Ishikawa (cell line): Measurements from ENCODE around the gene SLC25A41.

ENCODE experiments used
- CEBPB ChIP-seq: IDR thresholded peaks from 2 replicates; pipeline ENCODE4 v1.6.1; 2012
- CREB1 ChIP-seq: IDR thresholded peaks from 2 replicates; pipeline ENCODE4 v1.6.1; 2012; ENCODE audit warnings: low read depth
- EGR1 ChIP-seq: IDR thresholded peaks from 2 replicates; pipeline ENCODE4 v1.6.1; 2012
- EP300 ChIP-seq: IDR thresholded peaks from 2 replicates; pipeline ENCODE4 v1.6.1; 2012; ENCODE audit warnings: borderline replicate concordance
- FOXM1 ChIP-seq: IDR thresholded peaks from 2 replicates; pipeline ENCODE4 v1.6.1; 2012; ENCODE audit warnings: low read depth, borderline replicate concordance
- NFIC ChIP-seq: IDR thresholded peaks from 2 replicates; pipeline ENCODE4 v1.6.1; 2012
- RAD21 ChIP-seq: IDR thresholded peaks from 2 replicates; pipeline ENCODE4 v1.6.1; 2012; ENCODE audit warnings: low read depth
- TAF1 ChIP-seq: IDR thresholded peaks from 2 replicates; pipeline ENCODE4 v1.6.1; 2012; ENCODE audit warnings: low read depth, mild to moderate bottlenecking
- TCF12 ChIP-seq: IDR thresholded peaks from 2 replicates; pipeline ENCODE4 v1.6.1; 2012; ENCODE audit warnings: low read depth
- TEAD4 ChIP-seq: IDR thresholded peaks from 2 replicates; pipeline ENCODE4 v1.6.1; 2012
- YY1 ChIP-seq: IDR thresholded peaks from 2 replicates; pipeline ENCODE4 v1.6.1; 2012; ENCODE audit warnings: low read depth
- ZBTB7A ChIP-seq: IDR thresholded peaks from 2 replicates; pipeline ENCODE4 v1.6.1; 2012; ENCODE audit warnings: low read depth
- TF ChIP-seq, protein P1 (sequence below): IDR thresholded peaks from 2 replicates; pipeline ENCODE4 v1.6.1; 2012
- TF ChIP-seq, protein P2 (sequence below): IDR thresholded peaks from 2 replicates; pipeline ENCODE4 v1.6.1; 2012; ENCODE audit warnings: low read depth, mild to moderate bottlenecking
- TF ChIP-seq, protein P3 (sequence below): IDR thresholded peaks from 2 replicates; pipeline ENCODE4 v1.6.1; 2012

The SLC25A41 gene

DNA sequence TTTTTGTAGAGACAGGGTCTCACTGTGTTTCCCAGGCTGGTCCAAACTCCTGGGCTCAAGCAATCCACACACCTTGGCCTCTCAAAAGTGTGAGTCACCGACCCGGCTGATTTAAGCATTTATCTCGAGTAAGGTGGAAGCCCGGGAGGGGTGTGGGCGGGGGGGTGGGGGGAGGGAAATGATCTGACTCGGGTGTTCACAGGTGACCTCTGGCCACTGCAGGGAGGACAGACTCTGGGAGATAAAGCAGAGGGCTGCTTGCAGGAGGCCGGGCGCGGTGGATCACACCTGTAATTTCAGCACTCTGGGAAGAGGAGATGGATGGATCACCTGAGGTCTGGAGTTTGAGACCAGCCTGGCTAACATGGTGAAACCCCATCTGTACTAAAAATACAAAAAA, 40.1 kb upstream of the SLC25A41 start:
- TF ChIP-seq YY1 (no peak), CEBPB (no peak)

DNA sequence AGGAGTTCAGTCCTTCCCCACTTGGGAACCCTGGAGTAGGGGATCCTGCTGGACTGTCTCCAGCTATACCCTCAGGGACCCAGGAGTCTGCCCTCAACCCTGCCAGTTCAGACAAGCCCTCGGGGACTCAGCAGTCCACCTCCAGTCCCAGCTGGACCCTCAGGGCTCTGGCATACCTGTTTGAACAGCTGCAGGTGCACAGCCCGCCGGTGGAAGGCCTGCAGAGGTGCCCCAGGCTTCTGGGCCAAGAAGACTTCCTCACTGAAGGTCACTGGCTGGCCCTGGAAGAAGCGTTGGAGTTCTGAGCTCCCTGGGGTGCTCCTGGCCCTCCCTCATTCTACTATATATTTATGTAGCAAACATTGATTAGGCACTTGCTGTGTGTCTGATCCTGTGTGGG, 39.1 kb upstream of the SLC25A41 start:
- no peak for TF ChIP-seq TAF1
- no peak for TF ChIP-seq NFIC

DNA sequence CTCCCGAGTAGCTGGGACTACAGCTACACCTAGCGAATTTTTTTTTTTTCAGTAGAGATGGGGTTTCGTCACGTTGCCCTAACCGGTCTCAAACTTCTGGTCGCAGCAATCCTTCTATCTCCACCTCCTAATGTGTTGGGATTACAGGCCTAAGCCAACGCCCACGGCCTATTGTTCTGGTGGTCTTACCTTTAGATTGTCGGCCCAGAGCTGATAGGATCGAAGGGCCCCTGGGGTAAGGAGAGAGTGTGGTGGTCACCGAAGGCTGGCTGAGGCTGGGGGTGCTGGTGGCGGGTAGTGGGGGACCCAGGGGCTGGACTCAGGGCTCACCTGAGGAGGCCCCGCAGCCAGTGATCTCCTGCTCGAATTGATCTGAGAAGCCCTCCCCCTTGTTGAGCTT, 37.5 kb upstream of the SLC25A41 start:
- TF ChIP-seq NFIC (no peak), CEBPB (no peak), ZBTB7A (no peak), EGR1 (no peak), TAF1 (no peak), FOXM1 (no peak), EP300 (no peak), TCF12 (no peak), RAD21 (no peak), CREB1 (no peak)
- TF ChIP-seq, protein P1, sequence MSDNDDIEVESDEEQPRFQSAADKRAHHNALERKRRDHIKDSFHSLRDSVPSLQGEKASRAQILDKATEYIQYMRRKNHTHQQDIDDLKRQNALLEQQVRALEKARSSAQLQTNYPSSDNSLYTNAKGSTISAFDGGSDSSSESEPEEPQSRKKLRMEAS, result no peak
- TF ChIP-seq, protein P2, sequence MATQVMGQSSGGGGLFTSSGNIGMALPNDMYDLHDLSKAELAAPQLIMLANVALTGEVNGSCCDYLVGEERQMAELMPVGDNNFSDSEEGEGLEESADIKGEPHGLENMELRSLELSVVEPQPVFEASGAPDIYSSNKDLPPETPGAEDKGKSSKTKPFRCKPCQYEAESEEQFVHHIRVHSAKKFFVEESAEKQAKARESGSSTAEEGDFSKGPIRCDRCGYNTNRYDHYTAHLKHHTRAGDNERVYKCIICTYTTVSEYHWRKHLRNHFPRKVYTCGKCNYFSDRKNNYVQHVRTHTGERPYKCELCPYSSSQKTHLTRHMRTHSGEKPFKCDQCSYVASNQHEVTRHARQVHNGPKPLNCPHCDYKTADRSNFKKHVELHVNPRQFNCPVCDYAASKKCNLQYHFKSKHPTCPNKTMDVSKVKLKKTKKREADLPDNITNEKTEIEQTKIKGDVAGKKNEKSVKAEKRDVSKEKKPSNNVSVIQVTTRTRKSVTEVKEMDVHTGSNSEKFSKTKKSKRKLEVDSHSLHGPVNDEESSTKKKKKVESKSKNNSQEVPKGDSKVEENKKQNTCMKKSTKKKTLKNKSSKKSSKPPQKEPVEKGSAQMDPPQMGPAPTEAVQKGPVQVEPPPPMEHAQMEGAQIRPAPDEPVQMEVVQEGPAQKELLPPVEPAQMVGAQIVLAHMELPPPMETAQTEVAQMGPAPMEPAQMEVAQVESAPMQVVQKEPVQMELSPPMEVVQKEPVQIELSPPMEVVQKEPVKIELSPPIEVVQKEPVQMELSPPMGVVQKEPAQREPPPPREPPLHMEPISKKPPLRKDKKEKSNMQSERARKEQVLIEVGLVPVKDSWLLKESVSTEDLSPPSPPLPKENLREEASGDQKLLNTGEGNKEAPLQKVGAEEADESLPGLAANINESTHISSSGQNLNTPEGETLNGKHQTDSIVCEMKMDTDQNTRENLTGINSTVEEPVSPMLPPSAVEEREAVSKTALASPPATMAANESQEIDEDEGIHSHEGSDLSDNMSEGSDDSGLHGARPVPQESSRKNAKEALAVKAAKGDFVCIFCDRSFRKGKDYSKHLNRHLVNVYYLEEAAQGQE, result no peak

DNA sequence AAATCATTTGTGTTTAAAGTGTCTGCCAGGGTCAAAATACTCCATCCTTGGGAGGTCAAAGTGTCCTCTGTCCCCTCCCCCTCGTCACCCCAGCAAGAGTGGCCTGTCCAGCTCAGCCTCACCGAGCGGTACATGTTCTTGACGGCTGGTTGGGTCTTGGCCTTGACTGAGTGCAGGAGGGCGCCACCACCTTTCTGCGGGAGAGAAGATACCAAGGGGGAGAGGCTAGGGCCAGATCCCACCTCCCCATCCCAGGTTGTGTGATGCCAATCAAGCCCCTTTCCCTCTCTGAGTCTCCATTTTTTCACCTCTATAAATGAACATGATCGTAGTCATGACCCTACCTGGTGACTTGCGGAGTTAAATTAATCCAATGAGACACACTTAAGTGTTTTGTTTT, 36.6 kb upstream of the SLC25A41 start:
- TF ChIP-seq CEBPB, result no peak
- TF ChIP-seq RAD21, result no peak
- no peak for TF ChIP-seq TEAD4
- TF ChIP-seq TCF12, result no peak
- TF ChIP-seq, protein P1, result no peak
- TF ChIP-seq ZBTB7A, result no peak

DNA sequence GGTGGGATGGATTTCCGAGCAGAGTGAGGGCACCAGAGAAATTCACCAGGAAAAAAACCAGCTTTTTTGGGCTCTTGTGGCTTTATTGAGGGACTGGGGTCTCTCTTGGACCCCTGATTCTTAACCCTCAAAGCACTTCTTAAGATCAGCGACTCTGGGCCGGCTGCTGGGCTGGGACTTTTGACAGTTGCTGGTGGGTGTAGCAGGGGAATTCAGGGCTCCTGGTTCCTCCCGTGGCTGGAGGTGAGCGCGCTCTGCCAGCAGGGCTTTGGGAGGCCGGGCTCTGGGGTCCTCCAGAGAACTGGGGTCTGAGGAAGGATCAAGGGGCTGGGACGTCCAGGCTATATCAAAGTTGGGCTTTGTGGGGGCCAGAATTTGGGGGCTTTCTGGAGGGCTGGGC, 33.8 kb upstream of the SLC25A41 start:
- no peak for TF ChIP-seq NFIC
- TF ChIP-seq, protein P1, result no peak
- TF ChIP-seq RAD21, result no peak
- no peak for TF ChIP-seq TCF12
- TF ChIP-seq CREB1, result no peak
- TF ChIP-seq, protein P3, sequence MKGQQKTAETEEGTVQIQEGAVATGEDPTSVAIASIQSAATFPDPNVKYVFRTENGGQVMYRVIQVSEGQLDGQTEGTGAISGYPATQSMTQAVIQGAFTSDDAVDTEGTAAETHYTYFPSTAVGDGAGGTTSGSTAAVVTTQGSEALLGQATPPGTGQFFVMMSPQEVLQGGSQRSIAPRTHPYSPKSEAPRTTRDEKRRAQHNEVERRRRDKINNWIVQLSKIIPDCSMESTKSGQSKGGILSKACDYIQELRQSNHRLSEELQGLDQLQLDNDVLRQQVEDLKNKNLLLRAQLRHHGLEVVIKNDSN, result no peak
- TF ChIP-seq CEBPB, result no peak
- no peak for TF ChIP-seq YY1
- no peak for TF ChIP-seq TEAD4
- no peak for TF ChIP-seq EGR1
- TF ChIP-seq EP300, result no peak
- TF ChIP-seq FOXM1, result no peak

DNA sequence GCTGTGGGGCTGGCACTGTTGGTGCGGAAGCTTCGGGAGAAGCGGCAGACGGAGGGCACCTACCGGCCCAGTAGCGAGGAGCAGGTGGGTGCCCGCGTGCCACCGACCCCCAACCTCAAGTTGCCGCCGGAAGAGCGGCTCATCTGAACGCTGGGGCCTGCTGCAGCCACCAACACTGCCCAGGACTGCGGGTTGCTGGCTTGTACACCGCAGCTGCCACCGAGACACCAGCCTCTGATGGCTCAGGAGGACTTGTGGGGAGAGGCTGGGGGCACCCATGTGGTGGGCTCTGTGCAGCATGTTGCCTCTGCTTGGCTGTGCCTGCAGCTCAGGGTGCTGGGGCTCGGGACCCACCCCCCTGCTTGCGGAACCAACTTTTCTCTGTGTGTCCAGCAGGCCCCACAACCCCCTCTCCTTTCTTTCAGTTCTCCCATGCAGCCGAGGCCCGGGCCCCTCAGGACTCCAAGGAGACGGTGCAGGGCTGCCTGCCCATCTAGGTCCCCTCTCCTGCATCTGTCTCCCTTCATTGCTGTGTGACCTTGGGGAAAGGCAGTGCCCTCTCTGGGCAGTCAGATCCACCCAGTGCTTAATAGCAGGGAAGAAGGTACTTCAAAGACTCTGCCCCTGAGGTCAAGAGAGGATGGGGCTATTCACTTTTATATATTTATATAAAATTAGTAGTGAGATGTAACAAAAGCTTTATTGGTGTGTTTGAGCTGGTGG, 33.1 kb upstream of the SLC25A41 start:
- TF ChIP-seq YY1, result no peak
- no peak for TF ChIP-seq TEAD4
- TF ChIP-seq CREB1, result no peak
- no peak for TF ChIP-seq ZBTB7A
- TF ChIP-seq RAD21, result no peak
- no peak for TF ChIP-seq CEBPB
- no peak for TF ChIP-seq TCF12
- TF ChIP-seq EGR1, result no peak

DNA sequence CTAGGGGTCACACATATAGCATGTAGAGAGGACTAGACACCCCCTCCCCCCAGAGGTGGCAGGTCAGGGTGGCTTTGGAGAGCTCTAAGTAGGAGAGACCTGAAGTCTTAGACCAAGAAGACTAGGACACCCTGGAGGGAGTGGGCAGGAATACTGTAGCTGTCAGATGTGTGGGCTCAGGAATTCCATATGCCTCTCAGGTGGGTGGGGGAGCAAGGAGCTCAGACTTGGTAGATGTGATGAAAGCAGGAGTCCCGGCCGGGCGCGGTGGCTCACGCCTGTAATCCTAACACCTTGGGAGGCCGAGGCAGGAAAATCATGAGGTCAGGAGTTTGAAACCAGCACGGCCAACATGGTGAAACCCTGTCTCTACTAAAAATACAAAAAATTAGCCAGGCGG, 32.1 kb upstream of the SLC25A41 start:
- TF ChIP-seq CREB1 (no peak), EP300 (no peak), TEAD4 (no peak), EGR1 (no peak), ZBTB7A (no peak), TAF1 (no peak)
- TF ChIP-seq, protein P2, result no peak
- TF ChIP-seq, protein P3, result no peak
- TF ChIP-seq, protein P1, result no peak
